Hepatocyte (in vitro differentiated cells): ENCODE measurements around the gene TEPSIN. TPM values are rescaled to one million over a fixed set of nuclear protein-coding genes. Genes with fewer than 3 reads are reported as not detected.

Source experiments
- DNase-seq: peaks from one replicate; pipeline ENCODE4 v3.0.0-alpha.2; 2016; ENCODE audit warnings: low spot score
- H2AFZ ChIP-seq: fragments of 200-600 bp; sonication (generic); 2 replicates; pipeline ENCODE4 v1.6.0; 2016; ENCODE audit warnings: antibody characterized with exemption, mild to moderate bottlenecking
- H3K27ac ChIP-seq: fragments of 200-600 bp; sonication (generic); 2 replicates; pipeline ENCODE4 v1.5.1; 2016; ENCODE audit warnings: mild to moderate bottlenecking
- H3K27me3 ChIP-seq: fragments of 200-600 bp; sonication (generic); 2 replicates; pipeline ENCODE4 v1.6.1; 2016
- H3K36me3 ChIP-seq: fragments of 200-600 bp; sonication (generic); replicated peaks from 2 replicates; pipeline ENCODE4 v1.5.1; 2016; ENCODE audit warnings: low read depth; ENCODE audit not compliant: insufficient read depth
- H3K4me1 ChIP-seq: fragments of 200-600 bp; sonication (generic); 2 replicates; pipeline ENCODE4 v1.5.1; 2016; ENCODE audit warnings: mild to moderate bottlenecking, moderate library complexity; ENCODE audit not compliant: insufficient read depth
- H3K4me2 ChIP-seq: fragments of 200-600 bp; sonication (generic); 2 replicates; pipeline ENCODE4 v1.6.0; 2016
- H3K4me3 ChIP-seq: fragments of 200-600 bp; sonication (generic); 2 replicates; pipeline ENCODE4 v1.5.1; 2016; ENCODE audit warnings: mild to moderate bottlenecking
- H3K79me2 ChIP-seq: fragments of 200-600 bp; sonication (generic); 2 replicates; pipeline ENCODE4 v1.6.0; 2017; ENCODE audit warnings: mild to moderate bottlenecking
- H3K9me2 ChIP-seq: fragments of 200-600 bp; sonication (generic); replicated peaks from 2 replicates; pipeline ENCODE4 v1.6.0; 2017; ENCODE audit warnings: mild to moderate bottlenecking; ENCODE audit not compliant: insufficient read depth
- H3K9me3 ChIP-seq: fragments of 200-600 bp; sonication (generic); 2 replicates; pipeline ENCODE4 v1.5.1; 2016; ENCODE audit warnings: low read depth, mild to moderate bottlenecking
- H4K20me1 ChIP-seq: fragments of 200-600 bp; sonication (generic); 2 replicates; pipeline ENCODE4 v1.6.0; 2016; ENCODE audit warnings: mild to moderate bottlenecking; ENCODE audit not compliant: insufficient read depth, poor library complexity, severe bottlenecking
- CTCF ChIP-seq: fragments of 200-600 bp; sonication (generic); IDR thresholded peaks from 2 replicates; pipeline ENCODE4 v1.5.1; 2016; ENCODE audit warnings: antibody characterized with exemption, mild to moderate bottlenecking; ENCODE audit not compliant: poor library complexity
- EZH2 ChIP-seq: fragments of 200-600 bp; sonication (generic); IDR thresholded peaks from 2 replicates; pipeline ENCODE4 v1.6.1; 2016; ENCODE audit warnings: antibody characterized with exemption, mild to moderate bottlenecking, borderline replicate concordance
- EZH2phosphoT487 ChIP-seq: fragments of 200-600 bp; sonication (generic); IDR thresholded peaks from one replicate; pipeline ENCODE4 v1.6.1; 2018; ENCODE audit warnings: antibody characterized with exemption, mild to moderate bottlenecking, low read depth, moderate library complexity; ENCODE audit not compliant: unreplicated experiment, severe bottlenecking
- WGBS: methylation state at CpG from one replicate; pipeline ENCODE4 v1.1.6; 2016; ENCODE audit warnings: low lambda C conversion rate; ENCODE audit errors: missing lambda C conversion rate; 5-methylcytosine and 5-hydroxymethylcytosine counted together
- polyA plus RNA-seq: library from polyadenylated mRNA; unstranded; fragments of >200 nt; fragmentation: Nextera tagmentation; extraction: Ambion mirVana; gene quantifications from 2 replicates; pipeline ENCODE4 v1.2.1, GENCODE V29; 2016
- total RNA-seq: library from RNA; depleted of rRNA; stranded (reverse); fragments of >200 nt; gene quantifications from 2 replicates; pipeline ENCODE4 v1.2.3, GENCODE V29; 2014

The TEPSIN gene
- total and polyA plus RNA-seq, 2 experiments from 2014 or later: 34.1 to 44.3 TPM

- Histone ChIP-seq H3K79me2 (peaks cover 7% of the 10 kb centered on the region), H3K27me3 (no peaks in the 10 kb centered on the region), H3K4me2 (peak overlapping the region; percentile 84), H3K9me3 (no peaks in the 10 kb centered on the region), H3K4me1 (no peaks in the 10 kb centered on the region), H3K4me3 (peak overlapping the region; percentile 37), H3K27ac (peak overlapping the region; percentile 16), H3K9me2 (no peaks in the 10 kb centered on the region), H2AFZ (peak overlapping the region; percentile 62), H4K20me1 (no peaks in the 10 kb centered on the region), H3K36me3 (no peaks in the 10 kb centered on the region)
- no peak for DNase-seq
- TF ChIP-seq EZH2 (no peak), EZH2phosphoT487 (no peak), CTCF (no peak)
- WGBS: 35% methylated on average over 11 of the region's 11 CpGs
Measured at GRCh38 chr17:81223762-81224130, 15.1 kb downstream of the TEPSIN start.

- no peaks in the 10 kb centered on the region for H4K20me1 ChIP-seq
- peak within 1 kb of the TSS; percentile 95 for H2AFZ ChIP-seq
- TF ChIP-seq EZH2phosphoT487 (no peak), CTCF (no peak), EZH2 (no peak)
- H3K27ac ChIP-seq: peak within 1 kb of the TSS; percentile 16
- peaks cover 7% of the 10 kb centered on the region for H3K79me2 ChIP-seq
- 3% methylated on average over 37 of the region's 79 CpGs for WGBS
- H3K4me3 ChIP-seq: peak within 1 kb of the TSS; percentile 72
- H3K4me2 ChIP-seq: peak within 1 kb of the TSS; percentile 99
- no peaks in the 10 kb centered on the region for H3K9me2 ChIP-seq
- no peaks in the 10 kb centered on the region for H3K4me1 ChIP-seq
- H3K9me3 ChIP-seq: no peaks in the 10 kb centered on the region
- DNase-seq: peak; percentile 99
- no peaks in the 10 kb centered on the region for H3K27me3 ChIP-seq
- H3K36me3 ChIP-seq: no peaks in the 10 kb centered on the region
Measured at GRCh38 chr17:81222906-81223761, 15.7 kb downstream of the TEPSIN start, which contains the start of gene CEP131. CEP131 (minus strand) TSS chr17:81222965; CDS start chr17:81220056, 2,909 bp downstream.

DNA sequence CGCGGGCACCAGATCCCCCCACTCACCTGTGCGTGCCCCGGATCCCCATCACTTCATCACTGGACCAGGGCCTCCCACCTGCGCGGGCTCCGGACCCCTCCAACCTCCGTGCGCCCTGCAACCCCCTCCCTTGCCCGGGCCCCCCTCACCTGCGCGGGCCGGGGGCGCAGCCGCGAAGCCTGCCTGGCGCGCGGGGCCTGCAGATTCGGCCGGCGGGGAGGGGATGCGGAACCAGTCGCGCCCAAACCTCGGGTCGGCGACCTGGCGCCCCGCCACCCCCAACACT is 16.3 kb downstream of the TEPSIN start:
- peak overlapping the region; percentile 72 for H3K4me3 ChIP-seq
- 0% methylated on average over 23 of the region's 30 CpGs for WGBS
- H3K9me3 ChIP-seq: no peaks in the 10 kb centered on the region
- peaks cover 7% of the 10 kb centered on the region for H3K79me2 ChIP-seq
- no peaks in the 10 kb centered on the region for H3K4me1 ChIP-seq
- no peaks in the 10 kb centered on the region for H3K27me3 ChIP-seq
- H3K27ac ChIP-seq: no peak overlapping the region
- DNase-seq: no peak
- H3K36me3 ChIP-seq: no peaks in the 10 kb centered on the region
- TF ChIP-seq EZH2 (no peak), EZH2phosphoT487 (no peak)
- no peaks in the 10 kb centered on the region for H3K9me2 ChIP-seq
- H2AFZ ChIP-seq: peak overlapping the region; percentile 95
- H4K20me1 ChIP-seq: no peaks in the 10 kb centered on the region
- H3K4me2 ChIP-seq: peak overlapping the region; percentile 99

DNA sequence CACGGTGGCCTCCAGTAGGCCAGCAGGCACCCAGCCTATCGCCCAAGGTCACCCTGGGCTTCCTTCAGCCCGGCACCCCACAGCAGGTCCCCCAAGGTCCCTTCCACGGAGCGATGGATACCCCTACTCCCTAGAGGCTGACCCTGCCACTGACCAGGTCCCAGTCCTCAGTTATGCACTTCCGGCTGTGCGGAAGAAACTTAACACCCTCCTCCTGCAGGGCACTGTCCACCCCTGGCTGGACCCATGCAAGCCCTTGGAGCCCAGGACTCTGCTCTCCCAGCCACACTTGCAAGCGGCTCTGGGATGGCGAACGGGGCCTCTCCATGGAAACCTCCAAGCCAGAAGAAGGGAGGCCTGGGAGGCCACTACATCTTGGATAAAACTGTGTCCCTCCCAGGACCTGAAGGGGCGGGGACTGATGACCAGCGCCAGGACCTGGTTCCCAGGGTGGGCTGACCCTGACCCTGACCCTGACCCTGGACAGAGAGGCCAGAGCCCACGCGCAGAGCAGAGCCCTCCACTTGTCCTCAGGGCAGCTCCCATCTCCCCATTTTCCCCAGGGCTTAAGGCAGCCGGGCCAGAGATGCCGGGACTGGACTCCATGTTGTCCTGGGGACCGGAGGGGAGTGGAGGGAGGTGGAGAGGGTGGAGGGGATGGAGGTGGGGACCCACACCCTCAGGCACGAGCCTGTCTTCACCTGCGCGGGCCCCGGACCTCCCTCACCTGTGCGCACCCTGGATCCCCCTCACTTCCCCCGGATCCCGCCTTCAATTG is 16.8 kb downstream of the TEPSIN start:
- peak overlapping the region; percentile 99 for H3K4me2 ChIP-seq
- DNase-seq: no peak
- H3K9me2 ChIP-seq: no peaks in the 10 kb centered on the region
- peak overlapping the region; percentile 72 for H3K4me3 ChIP-seq
- no peak overlapping the region for H3K27ac ChIP-seq
- H3K9me3 ChIP-seq: no peaks in the 10 kb centered on the region
- peaks cover 7% of the 10 kb centered on the region for H3K79me2 ChIP-seq
- no peaks in the 10 kb centered on the region for H3K4me1 ChIP-seq
- H2AFZ ChIP-seq: peak overlapping the region; percentile 95
- 35% methylated on average over 12 of the region's 24 CpGs for WGBS
- no peaks in the 10 kb centered on the region for H3K36me3 ChIP-seq
- no peaks in the 10 kb centered on the region for H4K20me1 ChIP-seq
- TF ChIP-seq EZH2phosphoT487 (no peak), EZH2 (no peak)
- no peaks in the 10 kb centered on the region for H3K27me3 ChIP-seq
